Small intestine (tissue), 7 donors: ENCODE results near the gene UQCRC1. TPM values are rescaled to one million over a fixed set of nuclear protein-coding genes. Genes with fewer than 3 reads are reported as not detected.

Experiments used
- DNase-seq, 2 donors: peaks; one replicate each; pipeline versions ENCODE4 v3.0.0 to v3.0.0-alpha.2; 2013
- FAIRE-seq: peaks from 2 replicates; lab custom pipeline; 2012; peaks lifted over from hg19 to GRCh38; lab: Jason Lieb, UNC
- H3K27ac ChIP-seq, 3 donors: one replicate each; pipeline ENCODE4 v1.5.1; 2013; ENCODE audit warnings: low read length in 2 of 3, mild to moderate bottlenecking in 2 of 3, control low read depth in 1 of 3, inconsistent platforms in 1 of 3, low read depth in 1 of 3, moderate library complexity in 1 of 3
- H3K27me3 ChIP-seq, 3 donors: one replicate each; pipeline ENCODE4 v1.6.1; 2013; ENCODE audit warnings: low read length in 3 of 3, inconsistent platforms in 1 of 3; ENCODE audit not compliant: control insufficient read depth in 3 of 3, insufficient read depth in 3 of 3
- H3K36me3 ChIP-seq, 3 donors: one replicate each; pipeline ENCODE4 v1.6.1; 2013; ENCODE audit warnings: low read length in 3 of 3, inconsistent platforms in 1 of 3, low read depth in 1 of 3, mild to moderate bottlenecking in 1 of 3, moderate library complexity in 1 of 3; ENCODE audit not compliant: control insufficient read depth in 3 of 3, insufficient read depth in 2 of 3
- H3K4me1 ChIP-seq, 3 donors: one replicate each; pipeline ENCODE4 v1.6.1; 2013; ENCODE audit warnings: low read length in 2 of 3, inconsistent platforms in 1 of 3, low read depth in 1 of 3, mild to moderate bottlenecking in 1 of 3, moderate library complexity in 1 of 3; ENCODE audit not compliant: control insufficient read depth in 3 of 3, insufficient read depth in 2 of 3
- H3K4me3 ChIP-seq, 3 donors: one replicate each; pipeline ENCODE4 v1.5.1; 2013; ENCODE audit warnings: low read length in 3 of 3, control low read depth in 1 of 3, inconsistent platforms in 1 of 3, low read depth in 1 of 3, mild to moderate bottlenecking in 1 of 3, moderate library complexity in 1 of 3
- H3K9me3 ChIP-seq, 2 donors: one replicate each; pipeline ENCODE4 v1.6.1; 2013; ENCODE audit warnings: low read depth in 1 of 2, low read length in 1 of 2; ENCODE audit not compliant: control insufficient read depth in 2 of 2, insufficient read depth in 1 of 2
- WGBS, 3 donors: extraction: QIAGEN DNeasy Blood & Tissue Kit; methylation state at CpG; one replicate each; pipeline ENCODE4 v1.1.7; 2013; 5-methylcytosine and 5-hydroxymethylcytosine counted together
- polyA plus RNA-seq, 4 donors: library from polyadenylated mRNA; stranded (reverse) in 3 of 4; unstranded in 1 of 4; fragments of 200-250 nt in 3 of 4; fragments of 120-200 nt in 1 of 4; gene quantifications; one replicate each; pipeline versions ENCODE4 v1.2.1 to v1.2.3, GENCODE V29; 2013
- donor health status: healthy with polysubstance abuse.
- donor health status: control.
- donor health status: control.
- donor health status: Bipolar disorder and iron deficiency.
- donor health status: healthy.

The UQCRC1 gene
- polyA plus RNA-seq, 4 donors = 291 to 692 (median 452) TPM

DNA sequence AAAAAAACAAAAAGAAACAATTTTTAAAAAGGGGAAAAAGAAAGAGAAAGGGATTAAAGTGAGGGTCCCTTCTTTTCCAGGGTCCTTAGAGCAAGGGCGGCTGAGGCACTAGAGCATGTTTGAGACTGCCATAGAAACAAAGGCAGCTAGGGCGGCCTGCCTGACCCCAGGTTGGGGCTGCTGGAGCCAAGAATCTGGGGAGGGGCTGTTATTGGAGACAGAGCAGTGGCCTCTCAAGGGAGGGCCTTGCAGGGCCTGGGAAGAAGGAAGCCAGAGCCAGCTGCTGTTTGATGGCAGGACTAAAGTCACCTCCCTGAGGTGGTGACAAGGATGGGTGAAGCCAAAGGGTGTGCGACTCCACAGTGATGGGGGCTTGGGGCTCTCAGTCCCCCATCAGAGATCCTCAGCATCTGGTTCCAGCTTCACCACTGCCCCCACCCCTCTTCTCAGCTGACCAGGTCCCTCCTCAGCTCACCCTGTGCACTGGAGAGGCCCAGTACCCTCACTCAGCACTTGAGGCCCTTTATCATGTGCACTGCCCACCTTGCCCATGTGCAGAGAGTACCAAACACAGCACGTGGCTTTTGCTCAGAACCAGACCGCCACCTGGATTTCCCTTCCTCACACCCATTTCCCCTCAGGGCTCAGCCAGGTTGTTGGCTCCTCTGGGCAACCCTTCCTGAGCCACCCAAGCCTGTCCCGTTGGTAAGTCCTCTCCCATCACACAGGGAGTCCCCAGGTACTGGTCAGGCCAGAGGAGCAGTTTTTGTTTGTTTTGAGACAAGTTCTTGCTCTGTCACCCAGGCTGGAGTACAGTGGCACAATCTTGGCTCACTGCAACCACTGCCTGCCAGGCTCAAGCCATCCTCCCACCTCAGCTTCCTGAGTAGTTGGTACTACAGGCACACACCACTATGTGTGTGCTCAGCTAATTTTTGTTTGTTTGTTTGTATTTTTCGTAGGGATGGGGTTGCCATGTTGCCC is 10.4 kb upstream of the UQCRC1 start:
- WGBS, 3 donors = 87 to 91% (median 87%) methylated on average over 7 of the region's 7 CpGs
- Histone ChIP-seq H3K27me3 (no peaks in the 10 kb centered on the region), H3K27ac (no peak overlapping the region), H3K36me3 (peaks cover 0 to 24% (median 0%) of the 10 kb centered on the region in 3 donors), H3K9me3 (peaks cover 0 to 25% of the 10 kb centered on the region in 2 donors), H3K4me3 (no peak overlapping the region), H3K4me1 (peaks cover 0 to 31% (median 0%) of the 10 kb centered on the region in 3 donors)
- FAIRE-seq (no peak), DNase-seq (no peak)

- peaks cover 0 to 25% of the 10 kb centered on the region in 2 donors for H3K9me3 ChIP-seq
- H3K27me3 ChIP-seq = no peaks in the 10 kb centered on the region
- DNase-seq (no peak), FAIRE-seq (no peak)
- H3K27ac ChIP-seq = no peak overlapping the region
- peaks cover 0 to 18% (median 0%) of the 10 kb centered on the region in 3 donors for H3K36me3 ChIP-seq
- 95 to 96% (median 96%) methylated on average over 4 of the region's 4 CpGs for WGBS, 3 donors
- peaks cover 0 to 22% (median 0%) of the 10 kb centered on the region in 3 donors for H3K4me1 ChIP-seq
- no peak overlapping the region for H3K4me3 ChIP-seq
Observed at GRCh38 chr3:48617559-48617958, 8.1 kb upstream of the UQCRC1 start.

DNA sequence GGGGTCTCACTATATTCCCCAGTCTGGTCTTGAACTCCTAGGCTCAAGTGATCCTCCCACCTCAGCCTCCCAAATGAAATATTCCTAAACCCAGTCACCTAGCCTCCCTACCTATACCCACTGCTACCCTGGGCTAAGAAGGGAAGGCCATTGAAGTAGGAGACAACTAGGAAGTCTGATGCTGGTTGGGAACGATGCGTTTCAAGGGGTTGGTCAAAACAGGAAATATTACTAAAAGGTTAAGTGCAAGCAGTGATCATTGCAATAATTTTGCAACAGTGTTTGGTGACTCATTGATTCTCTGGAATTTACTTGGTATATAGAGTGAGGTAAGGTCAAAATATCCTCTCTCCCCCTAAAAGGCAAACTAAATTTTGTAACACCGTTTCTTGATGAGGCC is 4.6 kb upstream of the UQCRC1 start:
- Histone ChIP-seq H3K36me3 (no peaks in the 10 kb centered on the region), H3K27me3 (peaks cover 0 to 3% (median 0%) of the 10 kb centered on the region in 3 donors), H3K9me3 (peaks cover 0 to 25% of the 10 kb centered on the region in 2 donors), H3K27ac (no peak overlapping the region), H3K4me3 (no peak overlapping the region), H3K4me1 (peaks cover 0 to 8% (median 0%) of the 10 kb centered on the region in 3 donors)
- no peak for DNase-seq
- no peak for FAIRE-seq
- 55 to 71% (median 58%) methylated on average over 3 of the region's 3 CpGs for WGBS, 3 donors

DNA sequence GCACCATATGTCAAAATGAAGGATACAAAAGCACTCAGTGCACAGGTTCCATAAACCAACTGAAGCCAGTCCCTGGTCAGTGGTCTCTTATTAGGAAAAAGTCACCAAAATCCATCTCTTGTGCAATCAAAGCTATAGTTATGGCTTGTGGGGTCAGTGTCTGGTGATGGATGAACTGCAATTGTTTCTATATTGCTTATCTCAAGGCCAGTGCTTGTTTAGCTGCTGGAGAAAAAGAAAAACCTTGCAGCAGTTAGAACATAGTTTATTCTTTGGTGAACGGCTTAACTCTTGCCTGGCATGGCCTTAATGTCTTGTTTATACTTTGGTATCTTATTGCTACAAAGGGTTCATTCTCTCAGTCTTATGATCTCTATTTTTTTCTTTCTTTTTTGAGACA is 2.9 kb upstream of the UQCRC1 start:
- FAIRE-seq (no peak), DNase-seq (no peak)
- 51 to 64% (median 52%) methylated on average over 1 of the region's 1 CpG for WGBS, 3 donors
- Histone ChIP-seq H3K36me3 (peaks cover 0 to 7% (median 0%) of the 10 kb centered on the region in 3 donors), H3K4me3 (no peak overlapping the region), H3K27me3 (peaks cover 0 to 3% (median 0%) of the 10 kb centered on the region in 3 donors), H3K4me1 (peaks cover 0 to 2% (median 0%) of the 10 kb centered on the region in 3 donors), H3K27ac (no peak overlapping the region), H3K9me3 (peaks cover 0 to 15% of the 10 kb centered on the region in 2 donors)

DNA sequence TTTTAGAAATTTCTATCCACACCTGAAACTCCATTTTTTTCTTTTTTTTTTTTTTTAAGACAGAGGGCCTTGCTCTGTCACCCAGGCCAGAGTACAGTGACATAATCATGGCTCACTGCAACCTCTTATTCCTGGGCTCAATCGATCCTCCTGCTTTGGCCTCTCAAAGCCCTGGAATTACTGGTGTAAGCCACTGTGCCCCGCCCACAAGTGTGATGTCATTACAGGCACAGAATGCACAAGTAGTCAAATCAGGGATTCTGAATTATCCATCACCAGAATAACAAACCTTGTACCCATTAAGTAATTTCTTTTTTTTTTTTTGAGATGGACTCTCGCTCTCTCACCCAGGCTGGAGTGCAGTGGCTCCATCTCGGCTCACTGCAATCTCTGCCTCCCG is 1.9 kb downstream of the UQCRC1 start:
- Histone ChIP-seq H3K27ac (no peak overlapping the region), H3K4me3 (no peak overlapping the region), H3K27me3 (peaks cover 0 to 3% (median 0%) of the 10 kb centered on the region in 3 donors), H3K4me1 (peaks cover 0 to 2% (median 0%) of the 10 kb centered on the region in 3 donors), H3K36me3 (peaks cover 15 to 49% (median 26%) of the 10 kb centered on the region in 3 donors), H3K9me3 (no peaks in the 10 kb centered on the region)
- no peak for DNase-seq
- 92 to 96% (median 95%) methylated on average over 5 of the region's 5 CpGs for WGBS, 3 donors
- no peak for FAIRE-seq

DNA sequence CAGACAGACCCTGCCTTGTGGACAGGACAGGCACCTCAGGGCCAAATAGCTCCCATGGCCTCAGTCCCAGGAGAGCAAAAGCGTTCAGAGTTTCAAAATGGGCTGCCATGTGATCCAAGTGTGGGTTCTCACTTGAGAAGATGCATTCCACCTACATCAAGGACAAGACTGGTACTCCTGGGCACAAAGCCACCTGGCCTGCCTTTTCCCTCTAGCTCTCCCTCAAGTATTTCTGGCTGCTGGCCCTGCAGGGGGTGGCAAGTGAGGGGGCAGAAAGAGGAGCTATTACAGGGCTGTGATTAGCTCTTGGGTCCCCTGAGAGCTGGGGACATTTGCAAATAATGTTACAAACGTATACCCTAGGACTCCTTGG is 7.8 kb downstream of the UQCRC1 start:
- DNase-seq (no peak), FAIRE-seq (no peak)
- 75 to 92% (median 80%) methylated on average over 2 of the region's 2 CpGs for WGBS, 3 donors
- Histone ChIP-seq H3K27ac (no peak overlapping the region), H3K36me3 (peaks cover 20 to 98% (median 51%) of the 10 kb centered on the region in 3 donors), H3K9me3 (no peaks in the 10 kb centered on the region), H3K4me1 (no peaks in the 10 kb centered on the region), H3K4me3 (no peak overlapping the region), H3K27me3 (no peaks in the 10 kb centered on the region)

- Histone ChIP-seq H3K4me3 (no peak overlapping the region), H3K27ac (no peak overlapping the region), H3K4me1 (peaks cover 0 to under 1% (median 0%) of the 10 kb centered on the region in 3 donors), H3K9me3 (no peaks in the 10 kb centered on the region), H3K36me3 (peaks cover 20 to 95% (median 51%) of the 10 kb centered on the region in 3 donors), H3K27me3 (no peaks in the 10 kb centered on the region)
- FAIRE-seq (no peak), DNase-seq (no peak)
- 94 to 96% (median 95%) methylated on average over 19 of the region's 19 CpGs for WGBS, 3 donors
Observed at GRCh38 chr3:48600711-48601621, 8.5 kb downstream of the UQCRC1 start.
